Measurements from ENCODE around the gene PCBP4. TPM values are rescaled to one million over a fixed set of nuclear protein-coding genes. Genes with fewer than 3 reads are reported as not detected.
A peak's percentile ranks its signal among the peaks of the same experiment; 100 is the strongest.

Gene PCBP4
- total RNA-seq, 1 donor from 2014 or later: 10.3 TPM

- ChIA-PET POLR2A (interaction anchor here (0.6 to 1.8 kb wide), 4 partner anchors 8 to 582 kb away, joined by 3 to 6 read pairs (median 4); partner anchors contain the start of genes ABHD14A, ACY1 and RRP9), CTCF (no interaction called here)
- peaks cover 1% of the 10 kb centered on the region for H3K36me3 Mint-ChIP-seq (ENCODE audit: low read depth)
- peaks cover 5% of the 10 kb centered on the region for H3K27me3 Mint-ChIP-seq
- TF ChIP-seq CTCF (IDR thresholded peaks at IDR 0.05): no peak
- intact Hi-C loops (cut with micrococcal nuclease): no loop called here
- ATAC-seq (ENCODE audit: low read depth) (no peak), DNase-seq (no peak)
- H3K9me3 Mint-ChIP-seq: no peaks in the 10 kb centered on the region
- no peak overlapping the region for H3K27ac Mint-ChIP-seq
- H3K4me1 Mint-ChIP-seq: peaks cover 15% of the 10 kb centered on the region
- H3K4me3 Mint-ChIP-seq: peak overlapping the region; percentile 77
Observed at GRCh38 chr3:51966486-51966885, 768 bp downstream of the PCBP4 start.

- Mint-ChIP-seq H3K9me3 (no peaks in the 10 kb centered on the region), H3K4me1 (peaks cover 15% of the 10 kb centered on the region), H3K36me3 (ENCODE audit: low read depth) (peaks cover 1% of the 10 kb centered on the region), H3K4me3 (no peak overlapping the region), H3K27ac (no peak overlapping the region), H3K27me3 (peaks cover 5% of the 10 kb centered on the region)
- DNase-seq (no peak), ATAC-seq (ENCODE audit: low read depth) (no peak)
- TF ChIP-seq CTCF (IDR thresholded peaks at IDR 0.05): no peak
- POLR2A ChIA-PET: no interaction called here
- CTCF ChIA-PET: interaction anchor here (0.7 kb wide), 1 partner anchor 9 kb away, joined by 3 read pairs; the partner anchor contains the start of gene ABHD14A
- intact Hi-C loops (cut with micrococcal nuclease): no loop called here
Observed at GRCh38 chr3:51966016-51966415, 1.2 kb downstream of the PCBP4 start.

- Mint-ChIP-seq H3K27me3 (peaks cover 5% of the 10 kb centered on the region), H3K27ac (no peak overlapping the region), H3K4me1 (peaks cover 15% of the 10 kb centered on the region), H3K36me3 (ENCODE audit: low read depth) (peaks cover 1% of the 10 kb centered on the region), H3K9me3 (no peaks in the 10 kb centered on the region), H3K4me3 (no peak overlapping the region)
- intact Hi-C loops (cut with micrococcal nuclease): no loop called here
- no peak for ATAC-seq (ENCODE audit: low read depth)
- no peak for TF ChIP-seq CTCF (IDR thresholded peaks at IDR 0.05)
- POLR2A ChIA-PET: no interaction called here
- CTCF ChIA-PET: no interaction called here
- no peak for DNase-seq
Observed at GRCh38 chr3:51964521-51964920, 2.7 kb downstream of the PCBP4 start.

- Mint-ChIP-seq H3K27ac (no peak overlapping the region), H3K4me3 (no peak overlapping the region), H3K27me3 (peaks cover 5% of the 10 kb centered on the region), H3K4me1 (peaks cover 13% of the 10 kb centered on the region), H3K9me3 (no peaks in the 10 kb centered on the region), H3K36me3 (ENCODE audit: low read depth) (no peaks in the 10 kb centered on the region)
- DNase-seq (no peak), ATAC-seq (ENCODE audit: low read depth) (no peak)
- POLR2A ChIA-PET: interaction anchor here (0.6 kb wide), 1 partner anchor 371 kb away, joined by 6 read pairs; no protein-coding TSS in a partner anchor
- CTCF ChIA-PET: no interaction called here
- intact Hi-C loops (cut with micrococcal nuclease): no loop called here
- TF ChIP-seq CTCF (IDR thresholded peaks at IDR 0.05): no peak
Observed at GRCh38 chr3:51963951-51964451, 3.3 kb downstream of the PCBP4 start.

GRCh38 chr3:51962854-51963530 lies 4.3 kb downstream of the PCBP4 start:
- H3K36me3 Mint-ChIP-seq (ENCODE audit: low read depth): no peaks in the 10 kb centered on the region
- POLR2A ChIA-PET: interaction anchor here (0.6 kb wide), 2 partner anchors 10 to 372 kb away, joined by 3 to 6 read pairs; no protein-coding TSS in a partner anchor
- intact Hi-C loops (cut with micrococcal nuclease): no loop called here
- H3K4me1 Mint-ChIP-seq: peaks cover 5% of the 10 kb centered on the region
- CTCF ChIA-PET: interaction anchor here (1.1 kb wide), 1 partner anchor 11 kb away, joined by 3 read pairs; the partner anchor contains the start of gene ABHD14B
- ATAC-seq (ENCODE audit: low read depth) (no peak), DNase-seq (no peak)
- H3K27me3 Mint-ChIP-seq: peaks cover 5% of the 10 kb centered on the region
- H3K9me3 Mint-ChIP-seq: no peaks in the 10 kb centered on the region
- no peak overlapping the region for H3K27ac Mint-ChIP-seq
- H3K4me3 Mint-ChIP-seq: no peak overlapping the region
- no peak for TF ChIP-seq CTCF (IDR thresholded peaks at IDR 0.05)
